ENCODE data around the gene UQCR10. TPM values are rescaled to one million over a fixed set of nuclear protein-coding genes. Genes with fewer than 3 reads are reported as not detected.

The UQCR10 gene
- total RNA-seq, 2 donors from 2014 or later: 125 to 137 TPM

DNA sequence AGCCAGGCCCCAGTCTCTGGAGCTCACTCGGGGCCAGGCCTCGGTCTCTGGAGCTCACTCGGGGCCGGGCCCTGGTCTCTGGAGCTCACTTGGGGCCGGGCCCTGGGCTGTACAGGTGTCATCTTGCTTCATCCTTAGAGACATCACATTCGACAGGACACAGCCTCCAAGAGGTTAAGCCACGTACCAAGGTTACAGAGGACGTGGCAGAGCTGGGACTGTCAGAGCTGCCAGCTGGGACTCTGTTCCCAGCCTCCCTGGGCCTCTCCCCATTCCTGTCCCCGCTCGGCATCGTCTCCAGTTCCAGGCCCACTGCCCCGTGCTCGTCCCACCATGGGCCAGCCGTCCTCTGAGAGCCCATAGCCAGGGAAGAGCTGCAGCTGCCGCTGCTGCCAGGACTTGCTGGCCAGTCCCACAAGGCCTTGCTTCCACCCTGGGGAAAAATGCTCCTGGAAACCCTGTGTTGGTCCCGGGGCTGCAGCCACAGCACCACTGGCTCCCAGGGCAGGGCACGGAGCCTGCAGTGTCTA, 27.8 kb upstream of the UQCR10 start:
- H3K36me3 ChIP-seq: peaks cover 18% of the 10 kb centered on the region
- H3K9me3 ChIP-seq: no peaks in the 10 kb centered on the region
- TF ChIP-seq, protein P1, sequence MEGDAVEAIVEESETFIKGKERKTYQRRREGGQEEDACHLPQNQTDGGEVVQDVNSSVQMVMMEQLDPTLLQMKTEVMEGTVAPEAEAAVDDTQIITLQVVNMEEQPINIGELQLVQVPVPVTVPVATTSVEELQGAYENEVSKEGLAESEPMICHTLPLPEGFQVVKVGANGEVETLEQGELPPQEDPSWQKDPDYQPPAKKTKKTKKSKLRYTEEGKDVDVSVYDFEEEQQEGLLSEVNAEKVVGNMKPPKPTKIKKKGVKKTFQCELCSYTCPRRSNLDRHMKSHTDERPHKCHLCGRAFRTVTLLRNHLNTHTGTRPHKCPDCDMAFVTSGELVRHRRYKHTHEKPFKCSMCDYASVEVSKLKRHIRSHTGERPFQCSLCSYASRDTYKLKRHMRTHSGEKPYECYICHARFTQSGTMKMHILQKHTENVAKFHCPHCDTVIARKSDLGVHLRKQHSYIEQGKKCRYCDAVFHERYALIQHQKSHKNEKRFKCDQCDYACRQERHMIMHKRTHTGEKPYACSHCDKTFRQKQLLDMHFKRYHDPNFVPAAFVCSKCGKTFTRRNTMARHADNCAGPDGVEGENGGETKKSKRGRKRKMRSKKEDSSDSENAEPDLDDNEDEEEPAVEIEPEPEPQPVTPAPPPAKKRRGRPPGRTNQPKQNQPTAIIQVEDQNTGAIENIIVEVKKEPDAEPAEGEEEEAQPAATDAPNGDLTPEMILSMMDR (IDR thresholded peaks at IDR 0.05): no peak
- H3K27me3 ChIP-seq: no peaks in the 10 kb centered on the region
- no peak overlapping the region for H3K27ac ChIP-seq
- H3K4me1 ChIP-seq: no peaks in the 10 kb centered on the region
- DNase-seq (ENCODE audit: low spot score): no peak
- H3K4me3 ChIP-seq: no peak overlapping the region

DNA sequence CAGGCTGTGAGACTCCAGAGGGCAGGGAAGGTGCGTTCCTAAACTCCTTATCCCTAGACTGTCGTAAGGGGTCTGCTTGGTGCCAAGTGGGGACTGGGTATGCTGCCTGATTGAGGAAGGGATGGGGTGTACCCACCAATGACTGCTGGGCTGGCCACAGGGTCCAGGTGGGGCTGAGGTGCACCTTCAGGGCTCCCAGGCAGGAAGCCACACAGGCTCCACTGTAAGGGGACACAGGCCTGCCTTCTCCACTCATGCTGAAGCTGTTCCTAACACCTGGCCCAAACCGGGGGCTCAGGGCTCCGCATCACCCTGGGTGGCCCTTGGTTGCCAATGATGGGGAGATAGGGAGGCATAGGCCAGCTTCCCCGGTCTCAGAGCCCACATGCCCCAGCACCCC, 27.0 kb upstream of the UQCR10 start:
- DNase-seq (ENCODE audit: low spot score): no peak
- Histone ChIP-seq H3K4me1 (no peaks in the 10 kb centered on the region), H3K27ac (no peak overlapping the region), H3K36me3 (peaks cover 18% of the 10 kb centered on the region), H3K27me3 (no peaks in the 10 kb centered on the region), H3K4me3 (no peak overlapping the region), H3K9me3 (no peaks in the 10 kb centered on the region)
- TF ChIP-seq, protein P1 (IDR thresholded peaks at IDR 0.05): no peak

DNA sequence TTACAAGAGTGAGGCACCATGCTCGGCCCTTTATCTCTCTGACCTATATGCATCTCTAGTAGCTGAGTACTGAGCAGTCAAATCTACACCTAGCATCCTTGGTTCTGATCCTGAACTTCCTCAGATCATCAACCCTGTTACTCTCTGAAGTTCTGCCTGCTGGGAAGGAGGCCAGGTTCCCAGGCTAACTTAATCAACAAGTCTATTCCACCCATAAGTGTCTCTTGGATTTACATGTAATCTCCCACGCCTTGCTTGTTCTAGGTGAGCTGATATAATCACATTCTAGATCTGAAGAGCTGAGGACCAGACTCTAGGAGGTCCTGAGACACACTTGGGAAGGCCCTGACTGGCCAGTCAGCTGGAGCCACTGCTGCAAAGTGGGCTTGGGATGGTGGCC, 25.2 kb upstream of the UQCR10 start:
- H3K4me1 ChIP-seq: no peaks in the 10 kb centered on the region
- H3K9me3 ChIP-seq: no peaks in the 10 kb centered on the region
- H3K4me3 ChIP-seq: no peak overlapping the region
- H3K27me3 ChIP-seq: no peaks in the 10 kb centered on the region
- DNase-seq (ENCODE audit: low spot score): no peak
- H3K27ac ChIP-seq: no peak overlapping the region
- TF ChIP-seq, protein P1 (IDR thresholded peaks at IDR 0.05): no peak
- peaks cover 18% of the 10 kb centered on the region for H3K36me3 ChIP-seq

DNA sequence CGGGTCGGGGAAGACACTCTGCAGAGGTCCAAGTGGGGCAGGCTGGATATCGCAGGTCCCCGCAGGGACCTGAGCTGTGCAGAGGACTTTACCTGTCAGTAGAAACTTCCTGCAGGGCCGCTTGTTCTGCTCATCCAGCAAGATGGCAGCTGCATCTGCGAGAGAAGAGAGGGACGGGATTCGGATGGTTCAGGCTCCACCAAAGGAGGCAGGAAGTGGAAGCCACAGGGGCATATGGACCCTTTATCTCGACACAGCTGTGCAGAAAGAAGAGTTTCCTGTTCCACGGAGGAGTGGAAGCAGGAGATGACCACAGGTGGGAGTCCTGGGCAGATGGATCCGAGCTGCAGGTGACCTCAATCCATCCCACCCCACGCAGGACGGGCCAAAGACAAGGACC, 24.8 kb upstream of the UQCR10 start:
- Histone ChIP-seq H3K4me1 (no peaks in the 10 kb centered on the region), H3K27me3 (no peaks in the 10 kb centered on the region), H3K36me3 (peaks cover 21% of the 10 kb centered on the region), H3K4me3 (no peak overlapping the region), H3K9me3 (no peaks in the 10 kb centered on the region), H3K27ac (no peak overlapping the region)
- no peak for DNase-seq (ENCODE audit: low spot score)
- TF ChIP-seq, protein P1 (IDR thresholded peaks at IDR 0.05): no peak

DNA sequence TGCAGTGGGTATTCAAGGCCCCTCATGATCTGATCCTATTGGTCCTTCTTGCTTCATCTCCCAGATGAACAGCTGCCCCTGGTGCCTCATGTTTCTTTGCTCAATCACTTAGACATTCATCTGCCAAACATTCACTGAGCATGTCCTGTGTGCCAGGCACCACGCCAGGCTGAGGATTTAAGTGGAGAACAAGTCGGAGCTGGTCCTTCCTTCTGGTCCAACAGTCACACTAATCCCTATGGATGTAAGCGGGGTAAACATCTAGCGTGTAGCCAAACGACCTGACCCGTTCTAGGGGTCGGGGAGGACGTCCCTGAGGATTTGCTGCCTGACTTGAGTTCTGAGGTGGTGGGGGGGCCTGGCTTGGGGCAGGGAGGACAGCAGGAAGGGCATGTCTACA, 22.3 kb upstream of the UQCR10 start:
- Histone ChIP-seq H3K27ac (no peak overlapping the region), H3K9me3 (no peaks in the 10 kb centered on the region), H3K36me3 (peaks cover 22% of the 10 kb centered on the region), H3K4me1 (no peaks in the 10 kb centered on the region), H3K27me3 (no peaks in the 10 kb centered on the region), H3K4me3 (no peak overlapping the region)
- DNase-seq (ENCODE audit: low spot score): no peak
- TF ChIP-seq, protein P1 (IDR thresholded peaks at IDR 0.05): no peak

- TF ChIP-seq, protein P1 (IDR thresholded peaks at IDR 0.05): no peak
- H3K9me3 ChIP-seq: no peaks in the 10 kb centered on the region
- DNase-seq (ENCODE audit: low spot score): no peak
- H3K36me3 ChIP-seq: peaks cover 19% of the 10 kb centered on the region
- H3K4me1 ChIP-seq: no peaks in the 10 kb centered on the region
- no peak overlapping the region for H3K4me3 ChIP-seq
- no peaks in the 10 kb centered on the region for H3K27me3 ChIP-seq
- H3K27ac ChIP-seq: no peak overlapping the region
These were observed 19.3 kb upstream of the UQCR10 start for GRCh38 chr22:29747832-29748231.
